Measurements from ENCODE around the gene IFIT1.
"Not testable (repeated sequence)": the region's sequence is repeated elsewhere in the genome, so short reads cannot be mapped to it uniquely, and the experiment has no call there.

The IFIT1 gene

DNA sequence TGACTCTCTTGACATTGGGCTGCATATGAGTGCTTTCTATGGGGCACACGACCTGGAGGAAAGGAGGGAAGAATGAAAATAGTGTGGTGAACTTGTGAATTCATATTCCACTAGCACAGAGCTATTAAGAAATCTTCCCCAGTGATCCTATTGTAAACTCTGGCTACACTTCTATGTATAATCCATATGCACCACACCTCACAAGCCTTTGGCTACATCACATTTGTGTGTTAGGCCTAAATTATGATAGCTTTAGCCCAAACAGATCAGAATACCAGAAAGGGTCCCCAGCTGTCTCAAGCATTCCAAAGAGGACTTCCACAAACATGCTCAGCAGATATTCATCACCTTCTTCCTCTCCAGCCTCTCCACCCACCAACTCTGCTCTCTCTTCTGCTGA lies 24.3 kb upstream of the IFIT1 start:
- DNase-seq, result no peak

DNA sequence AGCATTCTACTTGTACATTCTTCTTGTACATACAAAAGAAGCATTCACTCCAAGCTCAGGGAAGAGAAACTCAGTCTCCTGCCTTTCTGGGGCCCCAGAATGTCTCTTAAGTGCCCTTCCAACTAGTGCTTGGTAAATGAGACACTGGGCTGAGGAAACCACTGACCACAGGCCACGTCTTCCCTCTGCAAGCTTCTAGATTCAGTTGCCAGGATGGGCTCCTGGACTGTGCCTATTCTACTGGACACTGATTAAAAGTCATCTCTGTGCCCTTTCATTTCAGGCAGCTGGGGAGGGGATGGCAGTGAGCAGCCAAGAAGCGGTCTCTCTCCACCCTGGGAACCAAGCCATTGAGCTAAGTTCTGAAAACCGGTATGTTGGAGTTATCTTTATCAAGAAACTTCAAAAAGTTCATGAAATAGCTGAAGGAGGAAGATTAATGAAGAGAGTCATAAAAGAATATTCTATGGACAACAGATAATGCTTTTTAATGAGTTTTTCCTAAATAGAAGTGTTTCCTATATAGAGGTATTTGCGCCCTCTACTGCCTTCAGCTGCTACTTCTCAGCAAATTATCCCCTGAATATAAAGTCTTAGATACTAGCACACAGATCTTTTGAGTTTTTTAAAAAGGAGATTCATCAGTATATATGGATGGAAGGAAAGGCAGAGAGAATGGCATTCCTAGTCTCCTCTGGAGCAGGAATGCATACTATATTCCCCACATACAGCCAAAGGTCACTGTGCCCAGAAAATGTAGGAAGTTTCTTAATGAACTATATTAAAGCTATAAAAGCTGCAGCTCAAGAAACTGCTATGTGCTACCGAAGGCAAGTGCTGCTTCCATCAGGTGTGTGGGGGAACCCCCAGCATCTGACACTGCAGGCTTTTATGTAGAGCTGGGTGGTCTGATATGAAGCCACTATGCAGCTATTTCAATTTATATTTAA lies 23.0 kb upstream of the IFIT1 start:
- peak; percentile 79 for DNase-seq

- peak; percentile 73 for DNase-seq
Observed at GRCh38 chr10:89371079-89371478, 21.3 kb upstream of the IFIT1 start.

GRCh38 chr10:89371987-89372386 lies 20.4 kb upstream of the IFIT1 start:
- peak; percentile 55 for DNase-seq

DNA sequence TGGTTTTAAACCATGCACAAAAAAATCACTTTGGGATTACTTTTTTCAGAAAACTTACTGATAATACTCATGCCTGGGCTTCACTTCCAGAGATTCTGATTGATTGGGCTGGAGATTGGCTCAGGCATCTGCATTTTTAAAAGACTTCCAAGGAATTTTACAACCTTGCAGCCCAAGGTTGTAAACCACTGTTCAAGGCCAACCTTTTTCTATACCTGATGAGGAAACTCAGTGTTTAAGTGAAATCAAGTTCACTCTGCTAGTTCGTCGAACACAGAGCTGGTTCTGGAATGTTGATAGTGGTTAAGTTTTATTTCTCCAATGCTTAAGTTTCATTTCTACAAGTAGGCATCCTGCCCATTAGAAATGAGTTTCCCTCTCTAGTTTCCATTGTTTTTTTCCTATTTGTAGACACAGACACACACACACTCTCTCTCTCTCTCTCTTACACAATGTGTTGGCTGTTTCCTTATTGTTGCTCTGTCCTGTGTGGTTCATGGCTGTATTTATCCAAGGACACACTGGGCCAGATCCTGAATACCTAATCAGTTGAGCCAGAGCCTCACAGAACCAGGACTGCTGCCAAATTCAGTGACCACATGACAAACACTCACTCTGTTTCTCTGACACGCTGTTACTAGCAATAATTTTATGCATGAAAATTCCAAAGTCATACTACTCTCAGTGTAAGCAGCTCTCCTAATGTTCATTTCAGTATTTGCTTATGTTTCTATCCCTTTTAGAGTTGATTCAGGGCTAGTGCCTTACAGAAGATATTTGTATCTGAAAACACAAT lies 18.3 kb upstream of the IFIT1 start:
- DNase-seq, result peak; percentile 84

GRCh38 chr10:89374713-89375141 lies 17.7 kb upstream of the IFIT1 start:
- DNase-seq, result peak; percentile 68

DNA sequence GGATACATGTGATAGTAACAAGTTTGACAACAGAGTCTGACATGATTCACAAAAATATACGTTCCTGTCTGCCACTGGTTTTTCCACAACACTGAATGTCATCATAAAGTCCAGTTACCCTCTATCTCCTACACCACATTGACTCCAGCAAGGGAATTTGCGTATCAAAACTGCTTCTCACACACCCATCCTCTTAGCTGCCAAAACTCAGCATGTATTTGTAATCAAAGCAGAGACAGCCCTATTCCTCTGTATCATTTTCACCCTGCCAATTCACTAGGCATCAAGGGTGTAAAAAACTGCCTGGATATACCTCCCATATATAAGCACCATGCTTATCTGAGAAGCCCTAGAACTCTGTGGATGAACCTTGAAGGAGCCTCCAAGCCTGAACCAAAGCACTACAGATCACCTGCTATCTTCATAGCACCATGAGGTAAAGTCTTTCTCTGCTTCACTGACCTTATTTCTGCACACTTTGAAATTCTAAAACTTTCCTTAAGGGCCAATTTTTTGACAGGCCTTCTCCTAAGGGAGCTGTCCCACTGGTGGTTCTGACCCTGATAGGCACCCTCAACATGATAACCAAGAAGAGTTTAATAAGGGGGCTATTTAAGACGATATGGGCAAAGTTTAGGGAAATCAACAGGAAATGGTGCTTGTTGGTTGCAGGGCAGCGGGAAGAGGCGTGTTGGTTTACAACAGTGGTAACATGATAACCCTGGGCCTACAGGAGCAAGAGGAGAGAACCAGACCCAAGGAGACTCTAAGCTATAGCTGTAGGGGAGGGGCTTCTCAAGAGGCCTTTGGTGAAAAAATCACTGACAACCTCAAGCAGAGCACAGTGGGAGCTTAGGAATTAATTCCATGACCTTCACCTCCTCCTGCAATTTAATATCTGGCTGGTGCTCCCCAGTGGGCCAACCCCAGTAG lies 14.5 kb upstream of the IFIT1 start, which contains the start of gene IFIT1B:
TSS of gene IFIT1B (plus strand) at position 352 of the 933 bp plus-strand sequence. CDS start at position 432, 80 bp downstream.
- DNase-seq, result no peak

DNA sequence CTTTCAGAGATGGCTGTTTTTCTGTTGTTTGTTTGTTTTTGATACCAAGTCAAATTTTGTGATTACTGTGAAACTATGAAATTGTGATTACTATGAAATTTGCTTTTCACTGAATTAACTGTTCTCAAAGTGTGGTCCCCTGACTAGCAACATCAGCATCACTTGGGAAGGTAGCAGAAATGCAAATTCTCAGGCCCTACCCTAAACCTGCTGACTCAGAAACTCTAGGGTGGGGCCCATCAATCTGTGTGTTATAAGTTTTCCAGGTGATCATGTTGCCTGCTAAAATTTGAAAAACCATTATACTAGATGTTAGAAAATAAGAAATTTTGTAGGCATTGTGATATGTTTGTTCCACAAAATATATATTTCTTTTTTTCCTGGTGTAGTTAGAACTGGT lies 13.3 kb upstream of the IFIT1 start:
- no peak for DNase-seq

DNA sequence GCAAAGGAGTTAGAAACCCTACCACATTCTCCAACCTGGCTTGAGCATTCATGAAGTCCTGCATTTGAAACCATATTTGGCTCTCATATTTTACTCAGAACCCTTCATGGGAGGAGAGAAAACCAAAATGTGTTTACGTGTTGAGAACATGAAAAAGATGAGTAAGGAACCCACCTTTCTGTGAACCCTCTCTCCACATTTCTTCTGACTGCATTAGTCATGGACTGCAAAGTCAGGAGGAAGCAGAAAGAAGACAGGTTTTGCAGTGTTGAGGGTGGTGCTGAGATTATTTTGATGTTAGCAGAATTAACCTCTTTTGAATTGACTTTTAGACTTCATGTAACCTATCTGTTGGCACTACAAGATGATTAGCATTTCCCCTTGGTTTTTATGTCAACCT lies 9.7 kb upstream of the IFIT1 start:
- no peak for DNase-seq

GRCh38 chr10:89384474-89385340 lies 7.7 kb upstream of the IFIT1 start:
- DNase-seq, result peak; percentile 79

DNA sequence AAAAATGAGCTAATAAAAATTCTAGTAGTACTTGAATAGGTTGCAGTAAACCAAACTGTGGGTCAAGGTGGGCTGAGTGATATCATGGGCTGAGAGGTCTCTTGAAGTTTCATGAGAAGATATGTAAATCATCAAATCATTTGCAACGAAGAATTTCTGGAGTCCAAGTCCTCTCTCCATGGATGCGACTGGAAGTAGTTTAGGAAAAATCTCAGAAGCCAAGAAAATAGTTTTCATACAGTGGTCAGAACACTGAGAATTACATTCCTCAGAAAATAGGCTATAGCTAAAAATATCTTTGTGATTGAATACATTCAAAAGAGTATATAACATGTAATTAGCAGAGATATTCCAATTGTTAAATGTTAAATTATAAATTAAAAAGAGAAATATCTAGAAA lies 3.6 kb upstream of the IFIT1 start:
- no peak for DNase-seq

DNA sequence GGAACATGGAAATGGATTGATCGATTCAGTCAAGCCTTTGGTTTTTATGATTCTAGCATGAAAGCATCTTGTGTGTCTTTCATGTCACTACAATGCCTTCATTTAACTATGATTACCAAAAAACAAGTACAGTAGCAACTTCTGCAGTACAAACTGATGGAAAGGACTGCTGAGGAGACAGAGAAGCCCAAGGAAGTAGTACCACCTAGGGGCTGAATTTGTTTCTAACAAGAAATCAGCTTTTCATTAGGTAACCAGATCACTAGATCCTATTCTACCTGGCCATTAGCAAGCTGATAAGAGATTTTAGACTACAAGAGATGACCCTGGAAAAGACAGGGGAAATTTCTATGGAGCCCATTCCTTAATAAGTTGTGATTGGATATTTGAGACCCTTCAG lies 3.2 kb upstream of the IFIT1 start:
- peak; percentile 78 for DNase-seq

- peak; percentile 56 for DNase-seq
Observed at GRCh38 chr10:89390476-89391225, 1.8 kb upstream of the IFIT1 start.

DNA sequence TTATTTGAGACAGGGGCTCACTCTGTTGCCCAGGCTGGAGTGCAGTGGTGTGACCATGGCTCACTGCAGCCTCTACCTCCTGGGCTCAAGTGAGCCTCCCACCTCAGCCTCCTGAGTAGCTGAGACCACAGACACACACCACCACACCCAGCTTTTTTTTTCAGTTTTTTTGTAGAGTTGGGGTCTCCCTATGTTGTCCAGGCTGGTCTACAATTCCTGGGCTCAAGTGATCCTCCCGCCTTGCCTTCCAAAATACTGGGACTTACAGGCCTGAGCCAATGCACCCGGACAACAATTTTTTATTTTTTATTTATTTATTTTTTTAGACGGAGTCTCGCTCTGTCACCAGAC lies 1.2 kb upstream of the IFIT1 start:
- DNase-seq, result not testable (repeated sequence)

- peak; percentile 66 for DNase-seq
Observed at GRCh38 chr10:89392974-89393373, 551 bp downstream of the IFIT1 start.

DNA sequence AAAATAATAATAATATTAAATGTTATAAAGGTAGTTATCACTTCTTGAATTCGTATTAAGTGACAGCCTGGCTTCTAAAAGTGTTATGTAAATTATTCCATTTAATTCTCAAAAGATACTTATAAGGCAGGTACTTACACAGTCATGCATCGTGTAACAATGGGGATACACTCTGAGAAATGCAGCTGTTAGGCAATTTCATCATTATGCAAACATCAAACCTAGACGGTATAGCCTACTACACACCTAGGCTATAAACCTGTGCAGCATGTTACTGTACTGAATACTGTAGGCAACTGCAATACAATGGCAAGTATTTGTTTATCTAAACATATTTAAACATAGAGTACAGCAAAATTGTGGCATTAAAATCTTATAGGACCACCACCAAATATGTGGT lies 1.5 kb downstream of the IFIT1 start:
- no peak for DNase-seq

DNA sequence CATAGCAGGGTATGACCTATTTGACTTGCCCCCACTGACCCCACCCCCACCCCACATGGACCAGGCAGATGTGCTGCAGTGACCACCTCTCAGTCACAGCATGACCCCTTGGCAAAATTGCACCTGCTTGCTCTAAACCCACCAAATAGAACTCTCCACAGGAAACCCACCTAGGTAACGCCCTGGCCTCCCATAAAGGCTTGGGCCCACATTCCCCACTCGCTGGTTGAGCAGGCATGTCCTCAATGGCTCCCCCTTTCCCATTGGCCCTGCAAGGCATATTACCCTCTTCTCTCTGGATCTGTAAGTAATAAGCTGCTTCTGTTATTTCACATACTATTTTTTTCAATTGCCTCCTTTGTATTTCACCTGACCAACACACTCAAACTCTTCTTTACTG lies 2.7 kb downstream of the IFIT1 start:
- no peak for DNase-seq

DNA sequence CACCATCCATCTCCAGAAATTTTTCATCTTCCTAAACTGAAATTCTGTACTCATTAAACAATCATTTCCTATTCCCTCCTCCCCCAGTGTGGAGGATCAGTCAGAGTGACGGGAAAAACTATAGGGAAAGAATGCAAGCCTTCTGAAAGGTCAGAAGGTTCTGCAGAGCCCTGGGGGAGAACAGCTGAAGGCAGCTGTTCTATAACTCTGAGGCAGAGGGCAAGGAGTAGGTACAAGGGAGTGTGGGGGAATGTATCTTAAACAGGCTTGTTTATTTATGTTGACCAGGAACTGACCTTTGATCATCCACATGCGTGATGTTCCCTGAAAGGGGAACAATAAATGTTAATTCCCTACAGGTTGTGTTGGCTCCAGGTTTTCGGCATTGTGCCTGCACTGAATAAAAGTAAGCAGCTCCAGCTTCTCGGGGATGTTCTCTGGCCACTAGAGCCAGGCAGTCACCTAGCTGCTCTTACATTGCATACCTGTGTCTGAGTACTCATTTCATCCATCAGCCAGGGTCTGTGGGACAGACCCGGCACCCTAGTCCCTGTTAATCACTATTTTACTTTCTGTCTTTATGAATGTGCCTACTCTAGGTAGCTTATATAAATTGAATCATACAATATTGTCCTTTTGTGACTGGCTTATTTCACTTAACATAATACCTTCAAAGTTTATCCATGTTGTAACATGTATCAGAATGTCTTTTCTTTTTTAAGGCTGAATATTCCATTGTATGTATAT lies 5.8 kb downstream of the IFIT1 start:
- DNase-seq, result no peak

DNA sequence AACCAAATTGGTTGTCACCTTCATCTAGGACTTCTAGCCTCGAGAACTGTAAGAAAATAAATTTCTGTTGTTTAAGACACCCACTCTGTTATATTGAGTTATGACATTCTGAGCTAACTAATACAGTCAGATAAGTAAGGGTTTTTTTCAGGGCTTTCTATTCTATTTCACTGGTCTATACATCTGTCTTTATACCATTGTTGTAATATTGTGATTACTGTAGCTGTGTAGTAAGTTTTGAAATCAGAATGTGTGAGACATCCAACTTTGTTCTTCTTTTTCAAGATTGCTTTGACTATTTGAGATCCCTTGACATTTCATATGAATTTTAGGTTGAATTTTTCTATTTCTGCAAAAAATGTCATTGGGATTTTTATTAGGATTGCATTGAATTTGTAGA lies 7.5 kb downstream of the IFIT1 start:
- no peak for DNase-seq

DNA sequence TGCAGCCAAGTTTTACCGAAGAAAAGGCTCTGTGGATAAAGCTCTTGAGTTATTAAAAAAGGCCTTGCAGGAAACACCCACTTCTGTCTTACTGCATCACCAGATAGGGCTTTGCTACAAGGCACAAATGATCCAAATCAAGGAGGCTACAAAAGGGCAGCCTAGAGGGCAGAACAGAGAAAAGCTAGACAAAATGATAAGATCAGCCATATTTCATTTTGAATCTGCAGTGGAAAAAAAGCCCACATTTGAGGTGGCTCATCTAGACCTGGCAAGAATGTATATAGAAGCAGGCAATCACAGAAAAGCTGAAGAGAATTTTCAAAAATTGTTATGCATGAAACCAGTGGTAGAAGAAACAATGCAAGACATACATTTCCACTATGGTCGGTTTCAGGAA lies 10.6 kb downstream of the IFIT1 start:
- DNase-seq, result no peak
